Activated CD4-positive, alpha-beta T cell treated with anti-CD3 and anti-CD28 coated beads for 1 hour (primary cell): Measurements from ENCODE around the gene MCTP1.
"Not testable (repeated sequence)": the region's sequence is repeated elsewhere in the genome, so short reads cannot be mapped to it uniquely, and the experiment has no call there.

Experiments
- DNase-seq: peaks from one replicate; pipeline ENCODE4 v3.0.0-alpha.2; 2020

MCTP1 gene

GRCh38 chr5:95022967-95023695 lies 261.8 kb downstream of the MCTP1 start:
- DNase-seq, result no peak

GRCh38 chr5:95020345-95020744 lies 264.5 kb downstream of the MCTP1 start:
- DNase-seq, result no peak

- no peak for DNase-seq
These were observed 265.9 kb downstream of the MCTP1 start for GRCh38 chr5:95018946-95019345.

- DNase-seq, result no peak
These were observed 266.4 kb downstream of the MCTP1 start for GRCh38 chr5:95018511-95018910.

- DNase-seq, result no peak
These were observed 275.1 kb downstream of the MCTP1 start for GRCh38 chr5:95009812-95010211.

- no peak for DNase-seq
These were observed 276.8 kb downstream of the MCTP1 start for GRCh38 chr5:95007921-95008597.

GRCh38 chr5:95005811-95006210 lies 279.1 kb downstream of the MCTP1 start:
- no peak for DNase-seq

- DNase-seq, result no peak
These were observed 286.2 kb downstream of the MCTP1 start for GRCh38 chr5:94998670-94999069.

- DNase-seq, result not testable (repeated sequence)
These were observed 290.4 kb downstream of the MCTP1 start for GRCh38 chr5:94994537-94994936.

- DNase-seq, result no peak
These were observed 291.4 kb downstream of the MCTP1 start for GRCh38 chr5:94993491-94993890.

GRCh38 chr5:94992325-94992724 lies 292.6 kb downstream of the MCTP1 start:
- DNase-seq, result no peak

GRCh38 chr5:94983861-94984535 lies 300.9 kb downstream of the MCTP1 start:
- DNase-seq, result no peak

GRCh38 chr5:94977437-94977836 lies 307.5 kb downstream of the MCTP1 start:
- no peak for DNase-seq

GRCh38 chr5:94976853-94977252 lies 308.0 kb downstream of the MCTP1 start:
- no peak for DNase-seq

GRCh38 chr5:94972268-94972667 lies 312.6 kb downstream of the MCTP1 start:
- no peak for DNase-seq

- DNase-seq, result no peak
These were observed 315.7 kb downstream of the MCTP1 start for GRCh38 chr5:94969174-94969573.

- no peak for DNase-seq
These were observed 316.3 kb downstream of the MCTP1 start for GRCh38 chr5:94968507-94969095.

GRCh38 chr5:94967525-94967924 lies 317.4 kb downstream of the MCTP1 start:
- DNase-seq, result no peak

- DNase-seq, result not testable (repeated sequence)
These were observed 325.6 kb downstream of the MCTP1 start for GRCh38 chr5:94959279-94959678.

- no peak for DNase-seq
These were observed 339.2 kb downstream of the MCTP1 start for GRCh38 chr5:94945656-94946055.

- DNase-seq, result no peak
These were observed 340.7 kb downstream of the MCTP1 start for GRCh38 chr5:94944160-94944559.

- DNase-seq, result no peak
These were observed 343.7 kb downstream of the MCTP1 start for GRCh38 chr5:94941122-94941755.

GRCh38 chr5:94932259-94932658 lies 352.6 kb downstream of the MCTP1 start:
- no peak for DNase-seq
